ENCODE results near the gene SLC27A3. TPM values are rescaled to one million over a fixed set of nuclear protein-coding genes. Genes with fewer than 3 reads are reported as not detected.

Gene SLC27A3
- total RNA-seq, 2 donors from 2014 or later = 60.6 to 64.5 TPM

GRCh38 chr1:153728305-153729066 is 46.7 kb upstream of the SLC27A3 start:
- TF ChIP-seq, protein P1, sequence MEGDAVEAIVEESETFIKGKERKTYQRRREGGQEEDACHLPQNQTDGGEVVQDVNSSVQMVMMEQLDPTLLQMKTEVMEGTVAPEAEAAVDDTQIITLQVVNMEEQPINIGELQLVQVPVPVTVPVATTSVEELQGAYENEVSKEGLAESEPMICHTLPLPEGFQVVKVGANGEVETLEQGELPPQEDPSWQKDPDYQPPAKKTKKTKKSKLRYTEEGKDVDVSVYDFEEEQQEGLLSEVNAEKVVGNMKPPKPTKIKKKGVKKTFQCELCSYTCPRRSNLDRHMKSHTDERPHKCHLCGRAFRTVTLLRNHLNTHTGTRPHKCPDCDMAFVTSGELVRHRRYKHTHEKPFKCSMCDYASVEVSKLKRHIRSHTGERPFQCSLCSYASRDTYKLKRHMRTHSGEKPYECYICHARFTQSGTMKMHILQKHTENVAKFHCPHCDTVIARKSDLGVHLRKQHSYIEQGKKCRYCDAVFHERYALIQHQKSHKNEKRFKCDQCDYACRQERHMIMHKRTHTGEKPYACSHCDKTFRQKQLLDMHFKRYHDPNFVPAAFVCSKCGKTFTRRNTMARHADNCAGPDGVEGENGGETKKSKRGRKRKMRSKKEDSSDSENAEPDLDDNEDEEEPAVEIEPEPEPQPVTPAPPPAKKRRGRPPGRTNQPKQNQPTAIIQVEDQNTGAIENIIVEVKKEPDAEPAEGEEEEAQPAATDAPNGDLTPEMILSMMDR (conservative IDR thresholded peaks at IDR 0.05) = no peak
- Histone ChIP-seq H3K4me1 (ENCODE audit: control insufficient read depth, insufficient read depth, low read length) (no peaks in the 10 kb centered on the region), H3K9me3 (ENCODE audit: control insufficient read depth, low read length) (no peaks in the 10 kb centered on the region), H3K27ac (ENCODE audit: low read depth, low read length) (peak overlapping the region; percentile 88), H3K27me3 (ENCODE audit: control insufficient read depth, insufficient read depth, low read length, poor library complexity, severe bottlenecking) (no peaks in the 10 kb centered on the region), H3K36me3 (ENCODE audit: control insufficient read depth, insufficient read depth, low read length) (peaks cover 29% of the 10 kb centered on the region), H3K9ac (ENCODE audit: extremely low read depth, low read length, poor library complexity, severe bottlenecking) (peak overlapping the region; percentile 93), H3K4me3 (ENCODE audit: low read length) (peak overlapping the region; percentile 99)
- Mint-ChIP-seq H3K9me3 (no peaks in the 10 kb centered on the region), H3K4me3 (peak overlapping the region; percentile 93), H3K27ac (peak overlapping the region; percentile 96), H3K27me3 (ENCODE audit: insufficient read depth) (no peaks in the 10 kb centered on the region), H3K36me3 (ENCODE audit: low read depth) (peaks cover 17% of the 10 kb centered on the region), H3K4me1 (peaks cover 25% of the 10 kb centered on the region)
- peak; percentile 84 for DNase-seq
- 0 to 1% methylated on average over 3 to 10 of the region's 19 CpGs for WGBS, 2 experiments (ENCODE audit: insufficient coverage in 1 of 2, insufficient read length in 1 of 2)

GRCh38 chr1:153730468-153730988 is 44.7 kb upstream of the SLC27A3 start:
- TF ChIP-seq, protein P1 (conservative IDR thresholded peaks at IDR 0.05) = no peak

DNA sequence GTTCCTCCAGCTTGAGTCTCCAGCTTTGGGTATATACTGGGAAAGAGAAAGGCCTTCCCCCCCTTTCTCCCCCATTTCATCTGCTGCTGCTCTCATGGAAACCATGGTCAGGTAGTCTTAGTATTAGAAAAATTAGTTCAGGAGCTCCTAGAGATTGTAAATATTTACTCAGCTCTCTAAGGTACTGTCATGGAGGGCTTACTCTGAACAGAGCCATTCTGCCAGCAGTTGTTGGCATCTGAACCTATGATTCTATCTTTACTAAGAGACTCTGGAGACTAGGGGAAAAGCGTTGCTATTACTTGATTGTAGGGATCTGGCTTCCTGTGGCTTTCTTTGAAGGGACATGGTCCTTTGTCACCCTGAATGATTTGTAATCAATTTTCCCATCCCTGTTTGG is 41.2 kb upstream of the SLC27A3 start:
- peaks cover 42% of the 10 kb centered on the region for H3K4me1 Mint-ChIP-seq
- 83 to 94% methylated on average over 1 of the region's 1 CpG for WGBS, 2 experiments (ENCODE audit: insufficient coverage in 1 of 2, insufficient read length in 1 of 2)
- H3K36me3 Mint-ChIP-seq (ENCODE audit: low read depth) = peaks cover 43% of the 10 kb centered on the region
- Histone ChIP-seq H3K36me3 (ENCODE audit: control insufficient read depth, insufficient read depth, low read length) (peaks cover 41% of the 10 kb centered on the region), H3K4me1 (ENCODE audit: control insufficient read depth, insufficient read depth, low read length) (peaks cover 10% of the 10 kb centered on the region), H3K9me3 (ENCODE audit: control insufficient read depth, low read length) (no peaks in the 10 kb centered on the region), H3K27me3 (ENCODE audit: control insufficient read depth, insufficient read depth, low read length, poor library complexity, severe bottlenecking) (no peaks in the 10 kb centered on the region), H3K9ac (ENCODE audit: extremely low read depth, low read length, poor library complexity, severe bottlenecking) (no peak overlapping the region), H3K27ac (ENCODE audit: low read depth, low read length) (no peak overlapping the region), H3K4me3 (ENCODE audit: low read length) (no peak overlapping the region)
- no peaks in the 10 kb centered on the region for H3K27me3 Mint-ChIP-seq (ENCODE audit: insufficient read depth)
- H3K27ac Mint-ChIP-seq = peak overlapping the region; percentile 67
- DNase-seq = no peak
- no peak overlapping the region for H3K4me3 Mint-ChIP-seq
- H3K9me3 Mint-ChIP-seq = no peaks in the 10 kb centered on the region
- TF ChIP-seq, protein P1 (conservative IDR thresholded peaks at IDR 0.05) = no peak

More at GRCh38 chr1:153730468-153730988, 44.7 kb upstream of the SLC27A3 start:
- peaks cover 33% of the 10 kb centered on the region for H3K36me3 ChIP-seq (ENCODE audit: control insufficient read depth, insufficient read depth, low read length)
- Mint-ChIP-seq H3K27me3 (ENCODE audit: insufficient read depth) (no peaks in the 10 kb centered on the region), H3K9me3 (no peaks in the 10 kb centered on the region), H3K36me3 (ENCODE audit: low read depth) (peaks cover 24% of the 10 kb centered on the region), H3K27ac (peak overlapping the region; percentile 29), H3K4me3 (peak overlapping the region; percentile 93), H3K4me1 (peaks cover 41% of the 10 kb centered on the region)
- no peak overlapping the region for H3K9ac ChIP-seq (ENCODE audit: extremely low read depth, low read length, poor library complexity, severe bottlenecking)
- WGBS, 2 experiments (ENCODE audit: insufficient coverage in 1 of 2, insufficient read length in 1 of 2) = 79 to 84% methylated on average over 3 to 5 of the region's 5 CpGs
- peaks cover 10% of the 10 kb centered on the region for H3K4me1 ChIP-seq (ENCODE audit: control insufficient read depth, insufficient read depth, low read length)
- H3K27ac ChIP-seq (ENCODE audit: low read depth, low read length) = no peak overlapping the region
- DNase-seq = no peak
- H3K27me3 ChIP-seq (ENCODE audit: control insufficient read depth, insufficient read depth, low read length, poor library complexity, severe bottlenecking) = no peaks in the 10 kb centered on the region
- no peaks in the 10 kb centered on the region for H3K9me3 ChIP-seq (ENCODE audit: control insufficient read depth, low read length)
- peak overlapping the region; percentile 99 for H3K4me3 ChIP-seq (ENCODE audit: low read length)
